ENCODE results near the gene KRTAP6-1. TPM values are rescaled to one million over a fixed set of nuclear protein-coding genes. Genes with fewer than 3 reads are reported as not detected.

Gene KRTAP6-1
- not detected for total RNA-seq

- DNase-seq = no peak
Observed at GRCh38 chr21:30613836-30614235, at the start of gene KRTAP6-1. Gene KRTAP6-1, minus strand, starts transcription at chr21:30613930. Its CDS starts 26 bp downstream, at chr21:30613904.

DNA sequence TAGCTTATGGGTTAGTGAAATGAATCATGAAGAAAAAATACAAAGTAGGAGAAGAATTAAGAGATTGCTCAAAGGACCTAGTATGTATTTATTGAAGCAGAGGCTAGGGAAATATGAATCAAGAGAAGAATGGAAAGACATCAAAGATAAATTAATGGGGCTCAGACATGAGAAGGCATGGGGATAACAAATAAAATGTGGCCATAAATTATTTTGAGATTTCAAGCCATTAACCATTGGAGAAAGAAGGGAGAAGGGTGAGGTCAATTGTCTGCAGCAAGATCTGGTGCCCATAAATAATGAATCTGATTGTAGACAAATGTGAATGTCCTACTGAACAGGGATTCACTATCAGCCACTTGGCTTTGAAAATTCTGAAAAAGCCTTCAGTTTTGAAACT lies 39.2 kb upstream of the KRTAP6-1 start:
- no peak for DNase-seq

GRCh38 chr21:30646904-30647414 lies 33.2 kb upstream of the KRTAP6-1 start:
- no peak for DNase-seq

DNA sequence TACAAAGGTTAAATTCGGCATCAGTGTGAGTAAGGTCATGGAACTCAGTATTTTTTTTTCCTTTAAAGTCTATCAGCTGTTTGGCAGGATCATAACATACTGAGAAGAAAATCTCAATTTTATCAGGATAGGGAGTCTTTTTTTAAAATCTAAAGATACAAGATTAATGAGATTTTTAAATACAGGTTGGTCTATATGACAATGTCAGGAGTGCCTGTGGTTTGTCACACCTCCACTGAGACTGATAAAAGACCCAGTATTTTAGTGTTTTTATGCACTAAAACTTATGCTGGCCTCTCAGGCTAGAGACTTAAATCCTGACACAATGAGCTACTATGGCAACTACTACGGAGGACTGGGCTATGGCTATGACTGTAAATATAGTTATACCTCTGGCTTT lies 28.8 kb upstream of the KRTAP6-1 start, which contains the start of gene KRTAP20-3:
KRTAP20-3 (plus strand) TSS at position 301 of the 400 bp plus-strand sequence.
- DNase-seq = no peak

DNA sequence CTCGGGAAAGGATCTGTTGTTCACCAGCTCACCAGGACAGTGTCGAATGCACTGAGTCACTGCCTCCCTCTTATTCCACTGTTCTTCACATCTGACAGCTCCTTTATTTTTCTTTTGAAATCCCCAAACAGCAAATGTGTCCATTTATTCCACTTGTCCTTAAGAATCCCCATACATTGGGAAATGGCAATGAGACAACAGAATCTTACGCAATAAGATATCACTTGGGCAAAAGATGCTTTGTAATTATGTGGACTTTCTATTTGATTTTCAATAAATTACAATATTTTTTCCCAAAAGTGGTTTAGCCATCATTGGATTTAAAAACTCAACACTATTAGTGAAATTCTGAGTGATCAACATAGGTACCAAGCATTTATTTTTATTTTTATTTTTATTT lies 25.0 kb upstream of the KRTAP6-1 start:
- no peak for DNase-seq

GRCh38 chr21:30634906-30635305 lies 21.2 kb upstream of the KRTAP6-1 start, which contains the start of gene KRTAP20-2:
Gene KRTAP20-2, plus strand, starts transcription at chr21:30635206. Its CDS starts 58 bp downstream, at chr21:30635264.
- no peak for DNase-seq

- no peak for DNase-seq
Observed at GRCh38 chr21:30629200-30629599, 15.5 kb upstream of the KRTAP6-1 start.

DNA sequence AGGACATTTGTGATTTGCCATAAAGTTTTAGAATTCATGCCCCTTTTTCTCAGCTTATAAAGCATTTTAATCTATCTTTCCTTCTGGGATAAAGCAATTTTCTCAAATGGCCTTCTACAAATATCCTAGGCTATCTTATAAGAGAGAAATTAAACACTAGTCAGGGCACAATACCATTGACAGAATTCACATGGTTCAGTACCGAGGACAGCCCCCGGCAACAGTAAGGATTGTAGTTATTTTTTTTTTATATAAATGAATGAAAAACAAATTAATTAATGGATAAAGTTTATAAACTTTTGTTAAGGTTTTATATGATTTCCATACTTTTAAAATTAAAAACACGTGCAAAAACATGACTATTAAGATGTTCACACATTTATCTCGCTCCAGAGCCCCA lies 14.4 kb upstream of the KRTAP6-1 start:
- DNase-seq = no peak

DNA sequence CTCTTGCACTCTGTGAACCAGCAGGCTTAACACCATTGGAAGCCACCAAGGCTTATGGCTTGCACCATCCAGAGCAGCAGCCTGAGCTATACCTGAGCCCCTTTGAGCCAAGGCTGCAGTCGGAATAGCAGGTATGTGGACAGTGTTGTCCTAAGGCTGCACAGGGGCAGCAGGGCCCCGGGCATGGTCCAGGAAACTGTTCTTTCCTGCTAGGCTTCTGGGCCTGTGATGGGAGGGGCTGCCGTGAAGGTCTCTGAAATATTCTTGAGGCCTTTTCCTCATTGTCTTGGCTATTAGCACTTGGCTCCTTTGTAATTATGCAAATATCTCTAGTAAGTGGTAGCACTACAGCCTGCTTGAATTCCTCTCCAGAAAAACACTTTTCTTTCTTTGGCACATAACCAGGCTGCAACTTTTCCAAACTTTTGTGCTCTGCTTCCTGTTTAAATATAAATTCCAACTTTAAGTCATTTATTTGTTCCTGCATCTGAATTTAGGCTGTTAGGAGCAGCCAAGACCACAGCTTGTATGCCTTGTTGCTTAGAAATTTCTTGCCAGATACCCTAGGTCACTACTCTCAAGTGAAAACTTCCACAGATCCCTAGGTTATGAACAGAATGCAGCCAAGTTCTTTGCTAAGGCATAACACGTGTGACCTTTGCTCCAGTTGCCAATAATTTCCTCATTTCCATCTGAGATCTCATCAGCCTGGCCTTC lies 11.9 kb upstream of the KRTAP6-1 start:
- DNase-seq = no peak

- no peak for DNase-seq
Observed at GRCh38 chr21:30623362-30623761, 9.6 kb upstream of the KRTAP6-1 start.

- no peak for DNase-seq
Observed at GRCh38 chr21:30620522-30620921, 6.8 kb upstream of the KRTAP6-1 start, which contains the start of gene KRTAP20-4. Gene KRTAP20-4, plus strand, starts transcription at chr21:30620627.

DNA sequence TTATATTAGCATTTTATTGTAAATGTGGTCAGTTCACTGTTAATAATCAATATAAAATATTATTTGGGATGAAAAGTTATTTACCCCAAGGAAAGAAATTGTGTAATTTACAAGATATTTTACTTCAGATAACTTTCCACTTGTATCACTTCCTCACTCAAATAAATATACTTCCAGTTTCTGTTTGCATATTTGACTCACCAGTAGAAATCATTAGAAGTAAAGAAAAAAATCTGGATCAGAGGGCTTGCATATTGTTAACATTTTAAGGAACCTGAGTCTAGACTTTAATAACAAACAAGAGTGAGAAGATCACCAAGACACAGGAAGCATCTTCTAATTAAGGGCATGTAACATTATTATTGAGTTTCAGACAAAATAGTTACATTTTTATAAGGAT lies 6.3 kb upstream of the KRTAP6-1 start:
- no peak for DNase-seq

GRCh38 chr21:30616125-30616524 lies 2.4 kb upstream of the KRTAP6-1 start, which contains the start of gene KRTAP20-1:
Gene KRTAP20-1, plus strand, starts transcription at chr21:30616425. Its CDS starts 30 bp downstream, at chr21:30616455.
- no peak for DNase-seq

- no peak for DNase-seq
Observed at GRCh38 chr21:30615199-30615598, 1.5 kb upstream of the KRTAP6-1 start.

DNA sequence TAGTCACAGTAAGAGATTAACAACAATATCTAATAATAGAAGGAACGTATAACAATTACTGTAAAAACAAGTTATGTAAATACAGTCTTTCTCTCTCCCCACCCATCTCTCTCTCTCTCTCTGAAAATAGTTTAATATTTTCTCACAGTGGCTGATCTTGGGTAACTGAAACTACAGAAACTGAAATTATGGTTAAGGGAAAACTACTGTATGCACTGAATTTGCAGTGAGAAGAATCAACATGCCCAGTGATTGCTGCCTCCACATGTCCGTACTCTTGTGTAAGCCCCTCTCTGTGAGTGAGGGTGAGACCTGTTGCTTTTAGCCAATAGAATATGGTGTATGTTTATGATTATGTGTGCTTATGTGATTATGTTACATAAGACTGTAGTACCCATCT lies 1.6 kb downstream of the KRTAP6-1 start:
- DNase-seq = no peak

DNA sequence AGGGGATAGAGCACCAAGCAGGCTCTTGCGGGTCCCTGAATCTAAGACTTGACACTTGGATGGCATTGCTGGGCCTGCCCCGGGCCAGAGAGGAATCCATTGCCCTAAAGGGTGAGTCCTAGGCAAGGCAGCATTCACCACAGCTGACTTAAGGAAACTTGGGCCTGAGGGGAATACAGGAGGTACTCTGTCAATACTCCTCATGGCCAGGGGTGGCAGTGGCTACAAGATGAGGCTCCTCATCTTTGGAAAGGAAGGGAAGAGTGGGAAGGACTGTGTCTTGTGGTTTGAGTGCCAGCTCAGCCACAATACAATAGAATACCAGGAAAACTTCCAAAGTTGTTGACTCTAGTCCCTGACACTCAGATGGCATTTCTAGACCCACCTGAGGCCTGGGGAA lies 7.8 kb downstream of the KRTAP6-1 start:
- no peak for DNase-seq

DNA sequence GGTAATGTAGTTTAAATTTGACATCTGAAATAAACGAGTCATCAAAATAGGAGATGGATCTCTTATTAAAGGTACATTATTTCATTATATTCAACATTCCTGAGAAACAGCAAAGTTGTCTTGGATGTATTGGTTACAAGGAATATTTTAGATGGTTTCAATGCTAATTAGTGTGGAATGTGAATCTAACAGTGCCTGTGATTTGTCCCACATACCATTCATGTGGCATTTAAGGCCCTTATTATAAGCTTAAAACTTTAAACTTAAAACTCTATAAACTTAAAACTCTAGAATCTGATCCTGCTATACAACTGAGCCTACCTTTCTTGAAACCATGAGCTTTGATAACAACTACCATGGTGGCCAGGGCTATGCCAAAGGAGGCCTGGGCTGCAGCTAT lies 12.9 kb downstream of the KRTAP6-1 start, which contains the start of gene KRTAP22-1:
KRTAP22-1 (plus strand) TSS at position 301 of the 400 bp plus-strand sequence.
- no peak for DNase-seq

DNA sequence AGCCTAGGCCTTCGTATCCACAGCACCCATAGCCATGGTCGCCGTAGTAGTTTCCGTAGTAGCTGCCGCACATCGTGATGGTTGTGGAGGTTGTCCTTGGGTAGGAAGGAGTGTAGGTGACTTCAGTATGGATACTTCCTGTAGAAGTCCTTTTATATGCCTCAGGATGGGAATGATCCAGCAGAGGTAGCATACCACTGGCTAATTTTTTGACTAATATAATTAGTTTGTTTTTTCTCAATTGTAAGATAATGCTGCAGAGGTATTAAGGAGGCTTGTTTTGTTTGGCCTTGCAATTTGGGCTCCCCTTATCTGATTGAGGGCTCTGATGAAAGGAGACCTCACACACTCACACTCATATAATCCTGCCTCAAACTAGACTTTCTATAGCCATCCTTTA lies 14.9 kb downstream of the KRTAP6-1 start, which contains the start of gene KRTAP6-2:
KRTAP6-2 (minus strand) TSS at position 101 of the 400 bp plus-strand sequence; CDS start at position 73, 28 bp downstream.
- DNase-seq = no peak

DNA sequence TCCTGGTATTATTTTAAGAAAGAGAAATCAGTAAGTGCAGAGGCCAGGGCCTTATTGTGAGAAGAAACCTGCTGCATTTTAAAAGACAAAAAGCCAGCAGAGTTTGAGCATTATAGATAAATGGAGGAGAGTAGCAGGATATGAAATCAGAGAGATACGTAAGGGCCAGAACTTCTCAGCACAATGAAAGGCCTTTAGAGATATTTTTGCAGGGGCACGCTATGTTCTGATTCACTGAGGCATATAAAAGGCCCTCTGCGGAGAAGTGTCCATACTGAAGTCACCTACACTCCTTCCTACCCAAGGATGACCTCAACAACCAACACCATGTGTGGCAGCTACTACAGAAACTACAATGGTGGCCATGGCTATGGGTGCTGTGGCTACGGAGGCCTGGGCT lies 21.6 kb downstream of the KRTAP6-1 start, which contains the start of gene KRTAP6-3:
KRTAP6-3 (plus strand) TSS at position 301 of the 400 bp plus-strand sequence; CDS start at position 307, 6 bp downstream.
- no peak for DNase-seq

- DNase-seq = no peak
Observed at GRCh38 chr21:30590297-30590696, 23.4 kb downstream of the KRTAP6-1 start, which contains the start of gene KRTAP22-2. Gene KRTAP22-2, minus strand, starts transcription at chr21:30590397.

- no peak for DNase-seq
Observed at GRCh38 chr21:30582870-30583269, 30.9 kb downstream of the KRTAP6-1 start.

GRCh38 chr21:30580132-30580531 lies 33.6 kb downstream of the KRTAP6-1 start:
- DNase-seq = no peak

DNA sequence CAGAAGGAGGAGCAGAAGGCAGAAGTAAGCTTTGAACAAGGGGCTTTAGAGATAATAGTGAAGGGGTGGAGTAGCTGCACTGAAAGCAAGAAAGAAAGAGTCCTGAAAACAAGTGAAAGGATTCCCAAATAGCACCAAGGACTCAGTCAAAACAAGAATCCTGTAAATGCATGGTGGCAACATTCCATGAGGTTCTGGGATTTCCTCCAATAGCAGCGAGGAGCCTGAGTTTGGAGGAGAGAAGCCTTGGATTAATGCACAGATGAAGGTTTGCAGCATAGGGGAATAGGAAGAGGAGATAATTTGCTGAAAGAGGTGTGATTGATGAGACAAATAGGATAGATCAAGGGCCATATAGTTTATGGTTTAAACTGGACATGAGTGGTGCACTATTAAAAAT lies 34.4 kb downstream of the KRTAP6-1 start:
- DNase-seq = no peak

Measured in skin of body (tissue), 2 donors.